ENCODE results near the gene PSMB8.
A peak's percentile ranks its signal among the peaks of the same experiment; 100 is the strongest.

PSMB8 gene

GRCh38 chr6:32852018-32852843 is 8.4 kb upstream of the PSMB8 start:
- peak overlapping the region; percentile 81 for H3K4me3 ChIP-seq (ENCODE audit: low read length)
- no peak for DNase-seq (ENCODE audit: low read depth)

GRCh38 chr6:32851025-32851424 is 7.2 kb upstream of the PSMB8 start:
- no peak for TF ChIP-seq CTCF (conservative IDR thresholded peaks at IDR 0.05; ENCODE audit: low read depth, low read length)
- H3K4me3 ChIP-seq (ENCODE audit: low read length): no peak overlapping the region
- DNase-seq (ENCODE audit: low read depth): no peak

More at GRCh38 chr6:32852018-32852843, 8.4 kb upstream of the PSMB8 start:
- TF ChIP-seq CTCF (conservative IDR thresholded peaks at IDR 0.05; ENCODE audit: low read depth, low read length): no peak

- no peak for TF ChIP-seq CTCF (conservative IDR thresholded peaks at IDR 0.05; ENCODE audit: low read depth, low read length)
- no peak for DNase-seq (ENCODE audit: low read depth)
- H3K4me3 ChIP-seq (ENCODE audit: low read length): no peak overlapping the region
These were observed 5.3 kb upstream of the PSMB8 start for GRCh38 chr6:32849126-32849525.

- no peak for TF ChIP-seq CTCF (conservative IDR thresholded peaks at IDR 0.05; ENCODE audit: low read depth, low read length)
- no peak overlapping the region for H3K4me3 ChIP-seq (ENCODE audit: low read length)
- no peak for DNase-seq (ENCODE audit: low read depth)
These were observed 3.9 kb upstream of the PSMB8 start for GRCh38 chr6:32847795-32848194.

GRCh38 chr6:32847004-32847403 is 3.2 kb upstream of the PSMB8 start:
- DNase-seq (ENCODE audit: low read depth): no peak
- no peak for TF ChIP-seq CTCF (conservative IDR thresholded peaks at IDR 0.05; ENCODE audit: low read depth, low read length)
- no peak overlapping the region for H3K4me3 ChIP-seq (ENCODE audit: low read length)

GRCh38 chr6:32845384-32845884 is 1.6 kb upstream of the PSMB8 start:
- no peak overlapping the region for H3K4me3 ChIP-seq (ENCODE audit: low read length)
- DNase-seq (ENCODE audit: low read depth): no peak
- TF ChIP-seq CTCF (conservative IDR thresholded peaks at IDR 0.05; ENCODE audit: low read depth, low read length): no peak

- TF ChIP-seq CTCF (conservative IDR thresholded peaks at IDR 0.05; ENCODE audit: low read depth, low read length): no peak
- no peak for DNase-seq (ENCODE audit: low read depth)
- peak overlapping the region; percentile 88 for H3K4me3 ChIP-seq (ENCODE audit: low read length)
These were observed 1.1 kb upstream of the PSMB8 start for GRCh38 chr6:32844839-32845383.
